Measurements from ENCODE around the gene MPPE1.
"Not testable (repeated sequence)": the region's sequence is repeated elsewhere in the genome, so short reads cannot be mapped to it uniquely, and the experiment has no call there.

The MPPE1 gene

GRCh38 chr18:11902522-11903292, 5.4 kb downstream of the MPPE1 start:
- H3K27ac ChIP-seq (ENCODE audit: low read depth, low read length) = no peak overlapping the region
- H3K36me3 ChIP-seq (ENCODE audit: control insufficient read depth in 5 of 5, insufficient read depth in 5 of 5, low read length in 5 of 5) = peaks cover 3 to 42% (median 23%) of the 10 kb centered on the region in 5 donors
- no peaks in the 10 kb centered on the region for H3K27me3 ChIP-seq (ENCODE audit: control insufficient read depth in 5 of 5, insufficient read depth in 4 of 5, low read length in 5 of 5)
- H3K4me3 ChIP-seq (ENCODE audit: low read depth in 1 of 5, low read length in 5 of 5) = no peak overlapping the region
- H3K9ac ChIP-seq (ENCODE audit: low read length in 5 of 5) = no peak overlapping the region
- no peaks in the 10 kb centered on the region for H3K9me3 ChIP-seq (ENCODE audit: control insufficient read depth in 5 of 5, low read length in 5 of 5)
- H3K4me1 ChIP-seq (ENCODE audit: control insufficient read depth in 5 of 5, insufficient read depth in 5 of 5, low read length in 5 of 5) = peaks cover 0 to 14% (median 9%) of the 10 kb centered on the region in 5 donors

- peaks cover 0 to 7% (median 1%) of the 10 kb centered on the region in 5 donors for H3K4me1 ChIP-seq (ENCODE audit: control insufficient read depth in 5 of 5, insufficient read depth in 5 of 5, low read length in 5 of 5)
- H3K27ac ChIP-seq (ENCODE audit: low read depth, low read length) = no peak overlapping the region
- no peaks in the 10 kb centered on the region for H3K27me3 ChIP-seq (ENCODE audit: control insufficient read depth in 5 of 5, insufficient read depth in 4 of 5, low read length in 5 of 5)
- H3K9me3 ChIP-seq (ENCODE audit: control insufficient read depth in 5 of 5, low read length in 5 of 5) = no peaks in the 10 kb centered on the region
- H3K4me3 ChIP-seq (ENCODE audit: low read depth in 1 of 5, low read length in 5 of 5) = no peak overlapping the region
- peaks cover 6 to 43% (median 23%) of the 10 kb centered on the region in 5 donors for H3K36me3 ChIP-seq (ENCODE audit: control insufficient read depth in 5 of 5, insufficient read depth in 5 of 5, low read length in 5 of 5)
- no peak overlapping the region for H3K9ac ChIP-seq (ENCODE audit: low read length in 5 of 5)
Measured at GRCh38 chr18:11901826-11902438, 6.2 kb downstream of the MPPE1 start.

GRCh38 chr18:11899063-11899462, 9.1 kb downstream of the MPPE1 start:
- Histone ChIP-seq H3K36me3 (ENCODE audit: control insufficient read depth in 5 of 5, insufficient read depth in 5 of 5, low read length in 5 of 5) (peaks cover 6 to 51% (median 30%) of the 10 kb centered on the region in 5 donors), H3K9me3 (ENCODE audit: control insufficient read depth in 5 of 5, low read length in 5 of 5) (no peaks in the 10 kb centered on the region), H3K27ac (ENCODE audit: low read depth, low read length) (no peak overlapping the region), H3K4me3 (ENCODE audit: low read depth in 1 of 5, low read length in 5 of 5) (no peak overlapping the region), H3K9ac (ENCODE audit: low read length in 5 of 5) (no peak overlapping the region), H3K4me1 (ENCODE audit: control insufficient read depth in 5 of 5, insufficient read depth in 5 of 5, low read length in 5 of 5) (no peaks in the 10 kb centered on the region), H3K27me3 (ENCODE audit: control insufficient read depth in 5 of 5, insufficient read depth in 4 of 5, low read length in 5 of 5) (no peaks in the 10 kb centered on the region)

GRCh38 chr18:11897781-11898180, 10.3 kb downstream of the MPPE1 start:
- H3K9ac ChIP-seq (ENCODE audit: low read length in 5 of 5) = no peak overlapping the region
- no peak overlapping the region for H3K27ac ChIP-seq (ENCODE audit: low read depth, low read length)
- H3K9me3 ChIP-seq (ENCODE audit: control insufficient read depth in 5 of 5, low read length in 5 of 5) = no peaks in the 10 kb centered on the region
- H3K27me3 ChIP-seq (ENCODE audit: control insufficient read depth in 5 of 5, insufficient read depth in 4 of 5, low read length in 5 of 5) = no peaks in the 10 kb centered on the region
- H3K4me1 ChIP-seq (ENCODE audit: control insufficient read depth in 5 of 5, insufficient read depth in 5 of 5, low read length in 5 of 5) = peaks cover 0 to 10% (median 6%) of the 10 kb centered on the region in 5 donors
- H3K36me3 ChIP-seq (ENCODE audit: control insufficient read depth in 5 of 5, insufficient read depth in 5 of 5, low read length in 5 of 5) = peaks cover 6 to 51% (median 36%) of the 10 kb centered on the region in 5 donors
- H3K4me3 ChIP-seq (ENCODE audit: low read depth in 1 of 5, low read length in 5 of 5) = no peak overlapping the region

GRCh38 chr18:11892438-11892837, 15.7 kb downstream of the MPPE1 start:
- peaks cover 15 to 68% (median 54%) of the 10 kb centered on the region in 5 donors for H3K36me3 ChIP-seq (ENCODE audit: control insufficient read depth in 5 of 5, insufficient read depth in 5 of 5, low read length in 5 of 5)
- not testable (repeated sequence) for H3K9ac ChIP-seq (ENCODE audit: low read length in 5 of 5); H3K27ac ChIP-seq (ENCODE audit: low read depth, low read length)

GRCh38 chr18:11891737-11892136, 16.4 kb downstream of the MPPE1 start:
- H3K4me3 ChIP-seq (ENCODE audit: low read depth in 1 of 5, low read length in 5 of 5) = no peak overlapping the region
- H3K9ac ChIP-seq (ENCODE audit: low read length in 5 of 5) = no peak overlapping the region
- H3K27ac ChIP-seq (ENCODE audit: low read depth, low read length) = no peak overlapping the region
- peaks cover 15 to 73% (median 60%) of the 10 kb centered on the region in 5 donors for H3K36me3 ChIP-seq (ENCODE audit: control insufficient read depth in 5 of 5, insufficient read depth in 5 of 5, low read length in 5 of 5)
- H3K9me3 ChIP-seq (ENCODE audit: control insufficient read depth in 5 of 5, low read length in 5 of 5) = no peaks in the 10 kb centered on the region
- H3K27me3 ChIP-seq (ENCODE audit: control insufficient read depth in 5 of 5, insufficient read depth in 4 of 5, low read length in 5 of 5) = no peaks in the 10 kb centered on the region
- H3K4me1 ChIP-seq (ENCODE audit: control insufficient read depth in 5 of 5, insufficient read depth in 5 of 5, low read length in 5 of 5) = peaks cover 0 to 10% (median 6%) of the 10 kb centered on the region in 5 donors

More at GRCh38 chr18:11892438-11892837, 15.7 kb downstream of the MPPE1 start:
- H3K4me3 ChIP-seq (ENCODE audit: low read depth in 1 of 5, low read length in 5 of 5); H3K9me3 ChIP-seq (ENCODE audit: control insufficient read depth in 5 of 5, low read length in 5 of 5); H3K27me3 ChIP-seq (ENCODE audit: control insufficient read depth in 5 of 5, insufficient read depth in 4 of 5, low read length in 5 of 5): not testable (repeated sequence)
- H3K4me1 ChIP-seq (ENCODE audit: control insufficient read depth in 5 of 5, insufficient read depth in 5 of 5, low read length in 5 of 5) = peaks cover 0 to 10% (median 6%) of the 10 kb centered on the region in 5 donors

GRCh38 chr18:11889284-11889683, 18.8 kb downstream of the MPPE1 start:
- Histone ChIP-seq H3K9ac (ENCODE audit: low read length in 5 of 5) (no peak overlapping the region), H3K4me3 (ENCODE audit: low read depth in 1 of 5, low read length in 5 of 5) (no peak overlapping the region), H3K36me3 (ENCODE audit: control insufficient read depth in 5 of 5, insufficient read depth in 5 of 5, low read length in 5 of 5) (peaks cover 15 to 78% (median 66%) of the 10 kb centered on the region in 5 donors), H3K4me1 (ENCODE audit: control insufficient read depth in 5 of 5, insufficient read depth in 5 of 5, low read length in 5 of 5) (peaks cover 0 to 10% (median 6%) of the 10 kb centered on the region in 5 donors), H3K27ac (ENCODE audit: low read depth, low read length) (no peak overlapping the region), H3K9me3 (ENCODE audit: control insufficient read depth in 5 of 5, low read length in 5 of 5) (no peaks in the 10 kb centered on the region), H3K27me3 (ENCODE audit: control insufficient read depth in 5 of 5, insufficient read depth in 4 of 5, low read length in 5 of 5) (no peaks in the 10 kb centered on the region)

GRCh38 chr18:11888726-11889125, 19.4 kb downstream of the MPPE1 start:
- H3K27ac ChIP-seq (ENCODE audit: low read depth, low read length) = no peak overlapping the region
- H3K9ac ChIP-seq (ENCODE audit: low read length in 5 of 5) = no peak overlapping the region
- H3K9me3 ChIP-seq (ENCODE audit: control insufficient read depth in 5 of 5, low read length in 5 of 5) = no peaks in the 10 kb centered on the region
- H3K4me1 ChIP-seq (ENCODE audit: control insufficient read depth in 5 of 5, insufficient read depth in 5 of 5, low read length in 5 of 5) = peaks cover 0 to 9% (median 4%) of the 10 kb centered on the region in 5 donors
- no peak overlapping the region for H3K4me3 ChIP-seq (ENCODE audit: low read depth in 1 of 5, low read length in 5 of 5)
- peaks cover 18 to 83% (median 72%) of the 10 kb centered on the region in 5 donors for H3K36me3 ChIP-seq (ENCODE audit: control insufficient read depth in 5 of 5, insufficient read depth in 5 of 5, low read length in 5 of 5)
- H3K27me3 ChIP-seq (ENCODE audit: control insufficient read depth in 5 of 5, insufficient read depth in 4 of 5, low read length in 5 of 5) = no peaks in the 10 kb centered on the region

GRCh38 chr18:11887328-11888128, 20.6 kb downstream of the MPPE1 start:
- H3K4me1 ChIP-seq (ENCODE audit: control insufficient read depth in 5 of 5, insufficient read depth in 5 of 5, low read length in 5 of 5) = peaks cover 0 to 6% (median 0%) of the 10 kb centered on the region in 5 donors
- no peaks in the 10 kb centered on the region for H3K9me3 ChIP-seq (ENCODE audit: control insufficient read depth in 5 of 5, low read length in 5 of 5)
- no peak overlapping the region for H3K4me3 ChIP-seq (ENCODE audit: low read depth in 1 of 5, low read length in 5 of 5)
- H3K27me3 ChIP-seq (ENCODE audit: control insufficient read depth in 5 of 5, insufficient read depth in 4 of 5, low read length in 5 of 5) = no peaks in the 10 kb centered on the region
- H3K9ac ChIP-seq (ENCODE audit: low read length in 5 of 5) = no peak overlapping the region
- peaks cover 18 to 71% (median 62%) of the 10 kb centered on the region in 5 donors for H3K36me3 ChIP-seq (ENCODE audit: control insufficient read depth in 5 of 5, insufficient read depth in 5 of 5, low read length in 5 of 5)
- H3K27ac ChIP-seq (ENCODE audit: low read depth, low read length) = no peak overlapping the region
